Inferior parietal cortex (tissue), 1 donor: ENCODE results near the gene LCOR.
"Not testable (repeated sequence)": the region's sequence is repeated elsewhere in the genome, so short reads cannot be mapped to it uniquely, and the experiment has no call there.

Experiments
- DNase-seq: peaks from one replicate; pipeline ENCODE4 v3.0.0-alpha.2; 2016; ENCODE audit errors: extremely low spot score

LCOR gene

GRCh38 chr10:96838529-96838928 lies 6.4 kb downstream of the LCOR start:
- DNase-seq, result no peak

- no peak for DNase-seq
Measured at GRCh38 chr10:96840841-96841518, 8.9 kb downstream of the LCOR start.

- no peak for DNase-seq
Measured at GRCh38 chr10:96842896-96843723, 11.0 kb downstream of the LCOR start.

- no peak for DNase-seq
Measured at GRCh38 chr10:96843823-96844222, 11.7 kb downstream of the LCOR start.

GRCh38 chr10:96846395-96846794 lies 14.3 kb downstream of the LCOR start:
- DNase-seq, result no peak

GRCh38 chr10:96846926-96847325 lies 14.8 kb downstream of the LCOR start:
- DNase-seq, result no peak

GRCh38 chr10:96847356-96847755 lies 15.3 kb downstream of the LCOR start:
- not testable (repeated sequence) for DNase-seq

- no peak for DNase-seq
Measured at GRCh38 chr10:96850113-96850512, 18.0 kb downstream of the LCOR start.

- DNase-seq, result no peak
Measured at GRCh38 chr10:96850825-96851224, 18.7 kb downstream of the LCOR start.

- DNase-seq, result no peak
Measured at GRCh38 chr10:96851281-96851680, 19.2 kb downstream of the LCOR start.

- DNase-seq, result no peak
Measured at GRCh38 chr10:96856317-96856716, 24.2 kb downstream of the LCOR start.

GRCh38 chr10:96857301-96858012 lies 25.4 kb downstream of the LCOR start:
- no peak for DNase-seq

- no peak for DNase-seq
Measured at GRCh38 chr10:96858038-96858705, 26.1 kb downstream of the LCOR start.

- no peak for DNase-seq
Measured at GRCh38 chr10:96858706-96859050, 26.6 kb downstream of the LCOR start.

GRCh38 chr10:96860631-96861277 lies 28.7 kb downstream of the LCOR start:
- no peak for DNase-seq

GRCh38 chr10:96863922-96864543 lies 31.9 kb downstream of the LCOR start:
- no peak for DNase-seq

GRCh38 chr10:96873086-96873485 lies 41.0 kb downstream of the LCOR start:
- DNase-seq, result no peak

- DNase-seq, result peak; percentile 56
Measured at GRCh38 chr10:96873756-96874467, 41.8 kb downstream of the LCOR start.

- DNase-seq, result no peak
Measured at GRCh38 chr10:96878057-96878456, 46.0 kb downstream of the LCOR start.

GRCh38 chr10:96880575-96880974 lies 48.5 kb downstream of the LCOR start:
- no peak for DNase-seq
